PC-9 (cell line): ENCODE results near the gene SASH3.

Experiments
- EZH2 ChIP-seq: fragments of 200-600 bp; sonication (generic); IDR thresholded peaks from 2 replicates; pipeline ENCODE4 v1.8.0; 2017; ENCODE audit warnings: antibody characterized with exemption, low read depth
- TF ChIP-seq, protein P1 (sequence below): fragments of 200-600 bp; sonication (generic); conservative IDR thresholded peaks from 2 replicates; pipeline ENCODE4 v1.6.1; 2017; ENCODE audit warnings: mixed run types, antibody characterized with exemption, mild to moderate bottlenecking, moderate library complexity

DNA sequence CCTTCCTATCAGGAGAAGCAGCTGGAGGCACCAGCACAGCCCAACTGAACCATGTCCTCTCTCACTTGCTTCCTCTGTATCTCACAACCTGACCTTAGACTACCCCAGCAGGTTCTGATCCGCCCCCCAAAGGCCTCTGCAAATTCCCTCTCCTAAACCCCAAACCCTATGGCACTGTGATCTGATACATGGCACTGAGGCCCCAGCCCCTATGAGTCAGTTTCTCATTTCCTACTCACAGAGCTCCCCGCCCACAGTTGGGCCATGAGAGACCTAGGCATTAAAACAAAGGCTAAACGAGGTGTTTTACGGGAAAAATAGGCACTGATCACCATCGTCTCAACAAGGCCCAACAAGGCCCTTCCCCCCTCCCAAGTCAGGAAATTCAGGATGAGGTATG, 19.1 kb downstream of the SASH3 start:
- TF ChIP-seq, protein P1, sequence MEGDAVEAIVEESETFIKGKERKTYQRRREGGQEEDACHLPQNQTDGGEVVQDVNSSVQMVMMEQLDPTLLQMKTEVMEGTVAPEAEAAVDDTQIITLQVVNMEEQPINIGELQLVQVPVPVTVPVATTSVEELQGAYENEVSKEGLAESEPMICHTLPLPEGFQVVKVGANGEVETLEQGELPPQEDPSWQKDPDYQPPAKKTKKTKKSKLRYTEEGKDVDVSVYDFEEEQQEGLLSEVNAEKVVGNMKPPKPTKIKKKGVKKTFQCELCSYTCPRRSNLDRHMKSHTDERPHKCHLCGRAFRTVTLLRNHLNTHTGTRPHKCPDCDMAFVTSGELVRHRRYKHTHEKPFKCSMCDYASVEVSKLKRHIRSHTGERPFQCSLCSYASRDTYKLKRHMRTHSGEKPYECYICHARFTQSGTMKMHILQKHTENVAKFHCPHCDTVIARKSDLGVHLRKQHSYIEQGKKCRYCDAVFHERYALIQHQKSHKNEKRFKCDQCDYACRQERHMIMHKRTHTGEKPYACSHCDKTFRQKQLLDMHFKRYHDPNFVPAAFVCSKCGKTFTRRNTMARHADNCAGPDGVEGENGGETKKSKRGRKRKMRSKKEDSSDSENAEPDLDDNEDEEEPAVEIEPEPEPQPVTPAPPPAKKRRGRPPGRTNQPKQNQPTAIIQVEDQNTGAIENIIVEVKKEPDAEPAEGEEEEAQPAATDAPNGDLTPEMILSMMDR, result no peak
- TF ChIP-seq EZH2, result no peak
